Mesenchymal stem cell (in vitro differentiated cells and primary cell): ENCODE results near the gene OR4F15.

Experiments
- DNase-seq: peaks from one replicate; pipeline ENCODE4 v3.0.0-alpha.2; 2013
- H2AFZ ChIP-seq: one replicate; pipeline ENCODE4 v1.6.1; 2013; ENCODE audit warnings: low read depth, mild to moderate bottlenecking, control low read depth, inconsistent platforms, low read length, moderate library complexity
- H2AK5ac ChIP-seq: 2 replicates; pipeline ENCODE4 v1.6.1; 2013; ENCODE audit warnings: low read length, moderate library complexity, mild to moderate bottlenecking, inconsistent platforms; ENCODE audit not compliant: severe bottlenecking
- H2BK120ac ChIP-seq: one replicate; pipeline ENCODE4 v1.6.1; 2013; ENCODE audit warnings: low read depth, mild to moderate bottlenecking, inconsistent platforms, low read length, moderate library complexity
- H2BK12ac ChIP-seq, 2 experiments: one replicate each; pipeline ENCODE4 v1.6.1; 2013; ENCODE audit warnings: inconsistent platforms in 2 of 2, low read length in 2 of 2, mild to moderate bottlenecking in 2 of 2, moderate library complexity in 2 of 2, control low read depth in 1 of 2
- H2BK15ac ChIP-seq: one replicate; pipeline ENCODE4 v1.6.1; 2013; ENCODE audit warnings: mild to moderate bottlenecking, low read depth, inconsistent platforms; ENCODE audit not compliant: poor library complexity, severe bottlenecking
- H2BK5ac ChIP-seq: 2 replicates; pipeline ENCODE4 v1.6.1; 2013; ENCODE audit warnings: low read depth, mild to moderate bottlenecking, low read length, control low read depth, inconsistent platforms; ENCODE audit not compliant: poor library complexity, severe bottlenecking
- H3K14ac ChIP-seq, 2 experiments: one replicate each; pipeline ENCODE4 v1.6.1; 2013; ENCODE audit warnings: inconsistent platforms in 2 of 2, low read length in 2 of 2, control low read depth in 1 of 2, mild to moderate bottlenecking in 1 of 2, moderate library complexity in 1 of 2
- H3K18ac ChIP-seq, 2 experiments: one replicate each; pipeline ENCODE4 v1.6.1; 2013; ENCODE audit warnings: inconsistent platforms in 2 of 2, low read length in 2 of 2, control low read depth in 1 of 2, low read depth in 1 of 2, mild to moderate bottlenecking in 1 of 2
- H3K23ac ChIP-seq, 2 experiments: one replicate each; pipeline ENCODE4 v1.6.1; 2013; ENCODE audit warnings: inconsistent platforms in 2 of 2, low read length in 2 of 2, mild to moderate bottlenecking in 2 of 2, moderate library complexity in 2 of 2, control low read depth in 1 of 2
- H3K27ac ChIP-seq: 2 replicates; pipeline ENCODE4 v1.5.1; 2013; ENCODE audit warnings: mild to moderate bottlenecking, moderate library complexity, low read length, control low read depth, inconsistent platforms; ENCODE audit not compliant: poor library complexity, severe bottlenecking
- H3K27me3 ChIP-seq, 2 experiments: 2 replicates each; pipeline versions ENCODE4 v1.6.1 to v1.7.0; 2013; ENCODE audit warnings: low read length in 2 of 2, mild to moderate bottlenecking in 2 of 2, moderate library complexity in 2 of 2, control low read depth in 1 of 2, inconsistent platforms in 1 of 2; ENCODE audit not compliant: control insufficient read depth in 1 of 2, insufficient read depth in 1 of 2
- H3K36me3 ChIP-seq, 2 experiments: 2 replicates each; pipeline versions ENCODE4 v1.6.1 to v1.7.0; 2013; ENCODE audit warnings: low read length in 2 of 2, control low read depth in 1 of 2, inconsistent platforms in 1 of 2, low read depth in 1 of 2, mild to moderate bottlenecking in 1 of 2; ENCODE audit not compliant: insufficient read depth in 2 of 2, control insufficient read depth in 1 of 2
- H3K4ac ChIP-seq, 2 experiments: one replicate each; pipeline ENCODE4 v1.6.1; 2013; ENCODE audit warnings: inconsistent platforms in 2 of 2, low read length in 2 of 2, mild to moderate bottlenecking in 2 of 2, moderate library complexity in 2 of 2, control low read depth in 1 of 2, low read depth in 1 of 2
- H3K4me1 ChIP-seq: 2 replicates; pipeline ENCODE4 v1.6.1; 2013; ENCODE audit warnings: low read depth, low read length, control low read depth; ENCODE audit not compliant: control insufficient read depth, insufficient read depth
- H3K4me2 ChIP-seq: 2 replicates; pipeline ENCODE4 v1.6.1; 2013; ENCODE audit warnings: low read length, mild to moderate bottlenecking, inconsistent platforms; ENCODE audit not compliant: poor library complexity, severe bottlenecking
- H3K4me3 ChIP-seq, 2 experiments: 2 replicates each; pipeline versions ENCODE4 v1.5.1 to v1.7.0; 2013; ENCODE audit warnings: low read length in 2 of 2, mild to moderate bottlenecking in 2 of 2, control low read depth in 1 of 2, low read depth in 1 of 2; ENCODE audit not compliant: insufficient read depth in 1 of 2
- H3K79me1 ChIP-seq: replicated peaks from 2 replicates; pipeline ENCODE4 v1.6.1; 2013; ENCODE audit warnings: mild to moderate bottlenecking, control low read depth, low read length, inconsistent platforms; ENCODE audit not compliant: poor library complexity, severe bottlenecking
- H3K9ac ChIP-seq: 2 replicates; pipeline ENCODE4 v1.7.0; 2013; ENCODE audit warnings: mild to moderate bottlenecking, low read length, moderate library complexity
- H3K9me3 ChIP-seq: 2 replicates; pipeline ENCODE4 v1.7.0; 2013; ENCODE audit warnings: mild to moderate bottlenecking, low read length; ENCODE audit not compliant: control insufficient read depth
- H4K8ac ChIP-seq: one replicate; pipeline ENCODE4 v1.6.1; 2013; ENCODE audit warnings: inconsistent platforms, mild to moderate bottlenecking, low read length, moderate library complexity
- H4K91ac ChIP-seq: one replicate; pipeline ENCODE4 v1.6.1; 2013; ENCODE audit warnings: mild to moderate bottlenecking, low read length, inconsistent platforms
- WGBS: methylation state at CpG from one replicate; pipeline ENCODE4 v1.1.7; 2013; ENCODE audit warnings: mixed read lengths; 5-methylcytosine and 5-hydroxymethylcytosine counted together

The OR4F15 gene

DNA sequence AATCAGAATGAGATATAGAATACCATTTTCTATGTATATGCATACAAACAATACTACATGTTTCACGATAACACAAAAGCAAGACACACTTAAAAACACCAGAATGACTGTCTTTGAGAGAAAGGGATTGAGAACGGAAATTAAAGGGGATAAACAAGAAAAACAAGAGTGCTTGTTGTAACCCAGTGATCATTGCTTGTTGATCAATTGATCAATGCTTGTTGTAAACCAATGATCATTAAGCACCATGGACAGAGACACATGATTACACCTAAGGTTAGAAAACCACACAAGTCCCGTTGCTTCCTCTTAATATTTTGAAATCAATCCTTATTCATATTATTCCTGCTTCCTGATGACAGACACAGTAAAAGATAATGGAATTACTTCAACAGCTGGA is 1.1 kb upstream of the OR4F15 start:
- Histone ChIP-seq H2AK5ac (no peak overlapping the region), H2AFZ (no peak overlapping the region), H3K27ac (peak overlapping the region; percentile 50), H3K9ac (no peak overlapping the region), H2BK5ac (no peak overlapping the region), H3K27me3 (no peaks in the 10 kb centered on the region), H3K4me2 (no peak overlapping the region), H3K23ac (no peak overlapping the region), H3K4ac (no peak overlapping the region), H3K4me3 (no peak overlapping the region), H2BK12ac (no peak overlapping the region), H2BK120ac (no peak overlapping the region), H3K9me3 (no peaks in the 10 kb centered on the region), H2BK15ac (no peak overlapping the region), H3K18ac (no peak overlapping the region), H3K14ac (no peak overlapping the region), H3K79me1 (no peaks in the 10 kb centered on the region), H3K36me3 (no peaks in the 10 kb centered on the region), H4K8ac (no peak overlapping the region), H4K91ac (no peak overlapping the region), H3K4me1 (peaks cover 3% of the 10 kb centered on the region)
- WGBS = 41% methylated on average over 2 of the region's 3 CpGs
- DNase-seq = peak; percentile 15

- no peak overlapping the region for H3K9ac ChIP-seq
- H2BK15ac ChIP-seq = no peak overlapping the region
- H3K27me3 ChIP-seq = no peaks in the 10 kb centered on the region
- no peak overlapping the region for H4K8ac ChIP-seq
- H3K23ac ChIP-seq = no peak overlapping the region
- H3K14ac ChIP-seq = no peak overlapping the region
- H2AK5ac ChIP-seq = no peak overlapping the region
- H3K36me3 ChIP-seq = no peaks in the 10 kb centered on the region
- no peak overlapping the region for H2BK120ac ChIP-seq
- peak; percentile 84 for DNase-seq
- no peak overlapping the region for H3K4me2 ChIP-seq
- H2AFZ ChIP-seq = no peak overlapping the region
- H3K4me1 ChIP-seq = peaks cover 3% of the 10 kb centered on the region
- no peak overlapping the region for H2BK5ac ChIP-seq
- no peaks in the 10 kb centered on the region for H3K9me3 ChIP-seq
- H3K4ac ChIP-seq = no peak overlapping the region
- 24% methylated on average over 1 of the region's 3 CpGs for WGBS
- H3K79me1 ChIP-seq = peaks cover 1% of the 10 kb centered on the region
- peak overlapping the region; percentile 87 for H3K27ac ChIP-seq
- no peak overlapping the region for H2BK12ac ChIP-seq
- H3K4me3 ChIP-seq = no peak overlapping the region
- no peak overlapping the region for H4K91ac ChIP-seq
- no peak overlapping the region for H3K18ac ChIP-seq
Observed at GRCh38 chr15:101813803-101814534, 2.0 kb downstream of the OR4F15 start.

GRCh38 chr15:101820781-101821180 is 8.8 kb downstream of the OR4F15 start:
- no peak overlapping the region for H2AK5ac ChIP-seq
- no peak overlapping the region for H3K23ac ChIP-seq
- no peak overlapping the region for H2BK120ac ChIP-seq
- no peaks in the 10 kb centered on the region for H3K36me3 ChIP-seq
- H3K4me3 ChIP-seq = no peak overlapping the region
- H3K27me3 ChIP-seq = no peaks in the 10 kb centered on the region
- no peaks in the 10 kb centered on the region for H3K9me3 ChIP-seq
- H3K4me2 ChIP-seq = no peak overlapping the region
- no peak overlapping the region for H3K27ac ChIP-seq
- H3K14ac ChIP-seq = no peak overlapping the region
- H3K9ac ChIP-seq = no peak overlapping the region
- WGBS = 64% methylated on average over 3 of the region's 6 CpGs
- H3K4me1 ChIP-seq = no peaks in the 10 kb centered on the region
- H3K79me1 ChIP-seq = peaks cover 6% of the 10 kb centered on the region
- no peak overlapping the region for H2BK15ac ChIP-seq
- H4K8ac ChIP-seq = no peak overlapping the region
- no peak for DNase-seq
- H4K91ac ChIP-seq = no peak overlapping the region
- no peak overlapping the region for H3K18ac ChIP-seq
- no peak overlapping the region for H2BK12ac ChIP-seq
- H3K4ac ChIP-seq = no peak overlapping the region
- no peak overlapping the region for H2BK5ac ChIP-seq
- H2AFZ ChIP-seq = no peak overlapping the region

DNA sequence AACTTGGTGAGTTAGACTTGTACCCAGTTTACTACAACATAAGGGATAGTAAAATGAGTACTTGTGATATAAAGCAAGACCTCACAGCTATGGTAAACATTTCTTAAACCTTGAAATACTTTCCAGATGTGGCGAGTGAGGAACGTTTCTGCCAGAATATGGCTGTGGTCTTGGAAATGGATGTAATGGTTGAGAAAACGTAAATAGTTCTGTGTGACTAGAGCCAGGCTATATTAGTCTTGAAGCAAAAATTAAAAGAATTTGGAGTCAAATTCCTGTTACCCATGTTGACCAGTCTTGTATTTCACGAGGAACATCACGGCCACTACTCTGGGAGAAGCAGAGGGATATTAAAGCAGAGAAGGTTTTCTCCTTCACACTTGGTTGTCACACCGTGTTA is 15.3 kb downstream of the OR4F15 start:
- no peak overlapping the region for H3K14ac ChIP-seq
- no peak overlapping the region for H3K4me2 ChIP-seq
- no peaks in the 10 kb centered on the region for H3K4me1 ChIP-seq
- no peak overlapping the region for H2BK12ac ChIP-seq
- no peak overlapping the region for H2BK120ac ChIP-seq
- no peak overlapping the region for H3K9ac ChIP-seq
- DNase-seq = peak; percentile 42
- H3K18ac ChIP-seq = no peak overlapping the region
- H3K9me3 ChIP-seq = no peaks in the 10 kb centered on the region
- H3K79me1 ChIP-seq = peaks cover 5% of the 10 kb centered on the region
- H2AFZ ChIP-seq = no peak overlapping the region
- H2BK15ac ChIP-seq = no peak overlapping the region
- H3K4ac ChIP-seq = no peak overlapping the region
- 62% methylated on average over 5 of the region's 6 CpGs for WGBS
- peaks cover 0 to 4% of the 10 kb centered on the region in 2 experiments for H3K27me3 ChIP-seq
- H3K23ac ChIP-seq = no peak overlapping the region
- no peak overlapping the region for H2AK5ac ChIP-seq
- no peak overlapping the region for H4K91ac ChIP-seq
- no peak overlapping the region for H4K8ac ChIP-seq
- no peak overlapping the region for H2BK5ac ChIP-seq
- no peak overlapping the region for H3K4me3 ChIP-seq
- H3K27ac ChIP-seq = peak overlapping the region; percentile 37
- H3K36me3 ChIP-seq = peaks cover 0 to 3% of the 10 kb centered on the region in 2 experiments
